H1 (cell line): Measurements from ENCODE around the gene NPFFR2. TPM values are rescaled to one million over a fixed set of nuclear protein-coding genes. Genes with fewer than 3 reads are reported as not detected.

Experiments used
- KDM4A ChIP-seq: IDR thresholded peaks from one replicate; pipeline ENCODE4 v1.7.1; 2012; ENCODE audit warnings: low read depth, mild to moderate bottlenecking, moderate library complexity, low read length, inconsistent platforms; ENCODE audit not compliant: severe bottlenecking
- POLR2A ChIP-seq, 2 experiments: IDR thresholded peaks; 1 replicate in 1 of 2; 2 replicates in 1 of 2; pipeline ENCODE4 v1.6.1; 2011; ENCODE audit warnings: low read depth in 2 of 2, low read length in 2 of 2, mild to moderate bottlenecking in 2 of 2; ENCODE audit errors: control extremely low read depth in 1 of 2
- SAP30 ChIP-seq: fragments of 300-600 bp; sonication (generic); IDR thresholded peaks from 2 replicates; pipeline ENCODE4 v1.7.1; 2012; ENCODE audit warnings: low read length, moderate library complexity, mild to moderate bottlenecking, inconsistent platforms; ENCODE audit not compliant: insufficient read depth, insufficient replicate concordance
- TCF12 ChIP-seq: IDR thresholded peaks from 2 replicates; pipeline ENCODE4 v1.6.1; 2011; ENCODE audit warnings: low read depth, mild to moderate bottlenecking, low read length
- polyA plus RNA-seq, 7 experiments: library from polyadenylated mRNA; depleted of rRNA in 3 of 7; stranded (reverse) in 5 of 7; unstranded in 2 of 7; fragments of >200 nt in 5 of 7; fragments of 200-250 nt in 2 of 7; gene quantifications; 1 replicate in 5 of 7; 2 replicates in 1 of 7; 4 replicates in 1 of 7; pipeline versions ENCODE4 v1.2.1 to v1.2.3, GENCODE V29; 2011 to 2013; ENCODE audit warnings: missing spikeins in 2 of 7, mixed read lengths in 2 of 7
- total RNA-seq: library from RNA; stranded (reverse); fragmentation: NEBNext Ultra II Directional; extraction: Animal tissue kit (Norgen Biotek cat#: 25700); gene quantifications from 2 replicates; pipeline ENCODE4 v1.2.1, GENCODE V29; 2021

NPFFR2 gene
- total and polyA plus RNA-seq, 2 of the 8 experiments (the other 6 are each of a cell fraction or from before 2014, with no cell fraction given) = 0.26 to 0.53 TPM

DNA sequence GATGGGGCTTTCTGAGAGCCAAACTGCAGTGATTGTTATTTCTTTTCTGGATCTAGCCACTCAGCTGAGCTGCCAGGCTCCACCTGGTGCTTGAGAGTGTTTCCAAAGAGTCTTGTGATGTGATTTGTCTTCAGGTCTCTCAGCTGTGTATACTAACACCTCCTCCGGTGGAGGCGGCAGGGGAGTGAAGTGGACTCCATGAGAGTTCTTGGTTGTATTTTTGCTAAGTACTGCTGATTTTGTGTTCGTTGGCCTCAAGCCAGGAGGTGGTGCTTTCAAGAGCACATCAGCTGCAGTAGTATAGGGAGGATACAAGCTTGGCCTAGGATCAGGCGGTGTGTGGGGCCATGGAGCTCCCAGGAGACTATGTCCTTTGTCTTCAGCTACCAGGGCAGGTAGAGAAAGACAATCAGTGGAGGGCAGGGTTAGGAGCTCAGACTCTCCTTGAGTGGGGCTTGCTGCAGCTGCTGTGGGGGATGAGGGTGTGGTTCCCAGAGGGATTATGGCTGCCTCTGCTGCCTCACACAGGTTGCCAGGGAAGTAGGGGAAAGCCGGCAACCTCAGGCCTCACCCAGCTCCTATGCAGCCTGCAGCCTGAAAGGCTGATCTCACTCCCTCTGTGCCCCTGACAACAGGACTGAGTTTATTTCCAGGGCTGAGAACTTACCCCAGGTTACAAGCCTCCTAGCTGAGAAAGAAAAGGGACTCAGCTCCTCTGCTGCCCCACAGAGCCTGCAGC lies 62.4 kb downstream of the NPFFR2 start (continued):
- TF ChIP-seq KDM4A (no peak), TCF12 (no peak), POLR2A (IDR thresholded peaks at IDR 0.05; ENCODE audit: control extremely low read depth in 1 of 2, low read depth in 2 of 2, low read length in 2 of 2) (no peak), SAP30 (no peak)
